ENCODE measurements around the gene DCAF8.

- TF ChIP-seq POLR2A (IDR thresholded peaks at IDR 0.05): peak; percentile 85
- no peak for TF ChIP-seq CTCF (IDR thresholded peaks at IDR 0.05)
These were observed 22.0 kb upstream of the DCAF8 start for GRCh38 chr1:160284220-160284781.
